GM21576 (cell line): ENCODE results near the gene WDR91.

Source experiments
- ATAC-seq: cut with Tn5 transposase; IDR thresholded peaks from one replicate; pipeline ENCODE4 v1.9.1; 2021; ENCODE audit warnings: mild to moderate bottlenecking, moderate library complexity; ENCODE audit not compliant: unreplicated experiment

WDR91 gene

DNA sequence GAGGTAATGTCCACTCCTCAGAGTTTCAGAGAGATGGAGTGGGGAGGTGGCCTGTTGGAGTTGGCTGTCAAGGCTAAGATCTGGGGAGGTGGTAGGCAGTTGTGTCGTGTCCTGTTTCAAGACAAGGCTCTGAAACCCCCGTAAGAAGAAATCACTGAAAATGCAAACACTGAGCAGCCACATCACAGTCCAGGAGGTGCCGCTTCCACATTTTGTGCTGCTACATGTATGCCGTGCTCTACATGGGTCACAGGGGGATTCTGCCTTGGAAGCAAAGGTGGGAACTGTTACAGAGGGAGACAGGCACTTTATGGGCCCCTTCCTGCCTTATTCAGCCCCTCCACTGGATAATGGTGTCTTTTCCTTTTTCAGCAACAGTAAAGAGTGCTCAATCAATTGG, 11.9 kb downstream of the WDR91 start:
- ATAC-seq: no peak

- ATAC-seq: no peak
Observed at GRCh38 chr7:135197906-135198655, 13.2 kb downstream of the WDR91 start.

DNA sequence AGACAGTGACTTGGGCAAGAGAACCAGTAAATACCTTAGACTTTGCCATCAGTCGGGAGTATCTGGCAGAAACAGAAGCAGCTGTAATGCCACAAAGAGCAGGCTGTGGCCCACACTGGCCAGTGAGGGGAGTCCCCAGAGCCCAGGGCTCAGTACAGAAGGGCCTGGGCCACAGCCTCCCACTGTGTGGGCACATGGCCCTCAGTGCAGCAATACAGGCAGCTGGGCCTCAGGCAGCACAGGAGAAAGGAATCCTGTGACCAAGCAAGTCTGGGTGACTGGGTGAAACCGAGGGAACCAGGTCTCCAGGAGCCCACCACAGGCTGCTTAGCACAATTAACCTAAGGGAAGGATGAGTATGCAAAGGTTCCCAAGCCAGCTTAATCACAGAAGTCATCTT, 14.0 kb downstream of the WDR91 start:
- no peak for ATAC-seq

DNA sequence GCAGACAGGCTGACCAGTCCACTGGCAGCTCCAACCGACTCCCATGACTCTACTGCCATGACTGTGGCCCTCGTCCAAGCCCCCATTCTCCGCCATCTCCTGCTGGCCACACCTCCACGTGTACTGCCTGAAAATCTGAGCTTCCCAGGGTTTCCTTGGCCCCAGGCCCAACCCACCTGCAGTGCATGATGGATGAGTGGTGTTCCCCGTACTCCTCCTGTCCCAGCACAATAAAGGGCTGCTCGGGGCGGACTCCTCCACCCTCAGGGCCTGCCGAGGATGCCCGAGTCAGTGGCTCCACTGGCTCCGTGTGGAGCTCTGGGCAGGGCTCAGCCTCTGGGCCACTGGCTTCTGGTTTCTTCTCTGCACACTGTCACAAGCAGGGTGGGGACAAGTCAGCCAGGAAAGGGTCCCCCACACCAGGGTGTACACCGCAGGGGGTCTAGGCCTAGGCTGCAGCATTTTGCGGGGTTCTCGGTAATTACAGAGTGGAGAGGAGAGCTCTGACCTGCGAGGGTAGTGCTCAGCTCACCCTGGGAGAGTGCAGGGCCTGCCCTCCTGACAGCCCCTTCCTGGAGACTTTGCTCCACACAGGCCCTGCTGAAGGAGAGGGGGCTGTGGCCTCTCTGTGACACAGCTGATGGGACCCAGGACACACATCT, 15.2 kb downstream of the WDR91 start:
- ATAC-seq: no peak

DNA sequence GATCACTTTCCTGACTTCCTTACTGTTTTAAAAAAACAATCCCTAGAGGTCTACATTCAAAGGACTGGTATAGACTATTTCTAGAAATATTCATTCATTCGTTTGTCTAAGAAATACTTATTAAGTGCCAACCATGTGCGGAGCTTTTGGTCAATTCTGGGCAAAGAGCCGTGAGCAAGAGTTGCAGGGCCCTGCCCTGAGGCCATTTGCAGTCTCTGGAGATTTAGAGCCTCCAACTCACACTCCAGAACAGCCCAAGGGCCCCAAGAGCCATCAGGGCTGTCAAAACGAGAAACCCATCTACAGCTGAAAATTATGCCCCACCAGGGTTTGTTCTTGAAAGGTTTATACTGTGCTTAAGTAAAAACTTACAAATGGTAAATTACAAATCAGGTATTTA, 16.2 kb downstream of the WDR91 start:
- no peak for ATAC-seq

DNA sequence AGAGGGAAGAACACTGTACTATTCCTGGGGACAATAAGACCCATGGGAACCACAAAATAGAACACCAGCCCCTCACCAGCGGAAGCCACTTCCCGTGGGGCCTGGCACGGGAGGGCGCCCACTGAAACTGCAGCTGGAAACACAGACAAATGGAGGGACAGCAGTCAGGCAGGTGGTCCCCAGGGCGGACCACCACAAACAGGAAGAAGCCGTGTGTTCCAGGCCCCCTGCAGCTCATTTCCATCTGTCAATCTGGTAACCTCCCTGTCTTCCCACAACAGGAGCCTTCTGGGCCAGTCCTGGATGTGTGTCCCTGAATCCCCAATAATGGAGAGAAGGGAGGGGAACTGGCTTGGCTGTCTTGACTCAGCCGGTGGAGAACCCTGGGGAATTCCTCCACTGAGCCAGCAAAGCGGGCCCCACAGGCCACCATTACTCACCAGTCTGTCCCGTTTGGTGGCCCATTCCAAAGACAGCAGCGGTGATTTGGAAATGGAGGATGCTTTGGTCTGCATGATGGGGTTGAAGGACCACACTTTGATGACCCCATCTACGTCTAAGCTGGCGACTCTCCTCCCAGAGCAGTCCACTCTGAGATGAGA, 16.7 kb downstream of the WDR91 start:
- no peak for ATAC-seq

- no peak for ATAC-seq
Observed at GRCh38 chr7:135193615-135194081, 17.7 kb downstream of the WDR91 start.

DNA sequence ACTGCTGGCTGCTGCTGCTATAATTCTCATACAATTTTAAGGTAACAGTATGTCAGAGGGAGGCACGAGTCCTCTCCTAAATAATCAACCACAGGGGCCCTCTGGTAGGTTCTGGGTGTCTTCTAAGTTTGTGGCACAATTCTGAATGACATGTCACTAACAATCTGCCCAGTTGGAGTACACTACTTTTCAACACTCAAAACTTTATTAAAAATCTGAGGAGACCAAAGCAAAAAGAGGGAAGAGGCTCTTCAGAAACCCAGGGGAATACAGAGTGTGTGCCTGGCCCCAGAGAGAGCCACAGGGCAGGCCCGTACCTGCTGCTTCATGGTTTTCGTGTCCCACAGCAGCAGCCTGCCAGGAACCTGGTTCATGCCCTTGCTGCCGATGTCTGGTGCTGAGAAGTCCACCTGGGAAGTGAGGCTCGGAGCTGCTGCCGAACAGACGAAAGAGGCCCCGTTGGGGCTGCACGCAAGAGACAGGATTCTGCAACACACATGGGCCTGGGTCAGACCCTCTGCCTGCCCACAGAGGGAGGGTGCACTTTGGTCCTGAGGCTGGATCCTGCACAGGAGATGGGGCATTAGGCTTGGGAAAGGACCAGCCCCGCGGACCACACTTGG, 18.3 kb downstream of the WDR91 start:
- ATAC-seq: no peak

DNA sequence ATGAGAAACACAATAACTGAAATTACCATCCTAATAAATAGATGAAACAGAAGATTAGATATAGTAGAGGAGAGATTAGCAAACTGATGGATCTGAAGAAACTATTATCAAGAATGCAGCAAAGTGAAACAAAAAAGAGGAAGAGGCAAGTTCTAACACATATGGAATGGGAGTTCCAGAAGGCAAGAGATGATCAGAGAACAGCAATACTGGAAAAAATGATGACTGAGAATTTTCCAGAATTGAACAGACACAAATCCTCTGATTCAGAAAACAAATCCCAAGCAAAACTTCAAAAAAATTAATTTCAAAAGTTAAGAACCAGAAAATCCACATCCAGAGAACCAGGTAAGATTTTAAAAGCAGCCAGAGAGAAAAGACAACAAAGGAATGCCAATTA, 20.6 kb downstream of the WDR91 start:
- no peak for ATAC-seq

GRCh38 chr7:135189961-135190360, 21.4 kb downstream of the WDR91 start:
- ATAC-seq: no peak

DNA sequence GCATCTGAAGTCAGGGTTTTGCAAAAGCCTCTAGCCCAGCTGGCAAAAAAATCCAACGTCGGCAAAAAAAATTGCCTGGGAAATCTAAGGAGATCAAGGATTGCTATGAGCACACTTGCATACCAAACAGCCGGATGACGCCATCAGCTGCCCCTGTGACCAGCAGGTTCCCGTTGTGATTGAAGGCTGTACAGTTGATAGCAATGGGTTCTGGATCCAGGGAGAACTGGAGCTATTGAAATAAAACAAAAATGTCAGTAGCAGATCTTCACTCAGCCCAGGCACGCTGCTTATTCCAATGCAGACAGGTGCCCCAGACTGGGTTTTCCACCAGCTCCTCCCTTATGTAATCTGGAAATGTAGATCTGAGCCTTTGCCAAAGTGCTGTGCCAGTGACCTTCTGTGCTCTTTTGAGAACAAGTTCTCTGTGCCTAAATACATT, 22.1 kb downstream of the WDR91 start:
- ATAC-seq: no peak

DNA sequence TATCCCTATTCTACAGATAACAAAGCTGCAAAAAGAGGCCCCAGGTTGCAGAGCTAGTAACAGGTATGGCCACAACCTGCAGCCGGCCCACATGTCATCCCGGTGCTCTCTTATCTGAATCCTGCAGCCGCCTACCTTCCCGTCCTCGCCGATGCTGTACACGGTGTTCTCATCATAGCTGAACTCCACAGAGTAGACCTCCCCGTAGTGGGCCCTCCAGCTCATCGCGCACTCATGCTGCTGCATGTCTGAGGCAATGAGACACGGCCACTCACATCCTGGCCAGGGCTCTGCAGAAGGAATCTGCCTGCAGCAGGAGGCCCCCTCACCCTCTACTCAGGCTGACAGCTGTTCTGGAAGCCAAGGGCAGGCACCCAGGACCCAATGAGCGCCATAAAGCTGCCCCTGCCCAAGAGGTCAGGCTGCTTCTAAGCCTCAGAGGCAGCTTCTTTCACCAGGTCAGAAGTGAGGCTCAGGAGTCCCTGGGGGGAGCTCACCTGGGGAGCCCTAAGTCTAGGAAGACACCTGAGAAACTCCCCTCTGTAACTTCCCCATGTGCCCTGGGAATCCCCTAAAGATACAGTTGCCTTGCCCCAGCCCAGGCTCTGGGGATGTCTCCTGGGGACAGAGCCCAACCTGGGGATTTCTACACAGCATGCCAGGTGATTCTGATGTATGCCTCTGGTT, 22.9 kb downstream of the WDR91 start:
- peak; percentile 38 for ATAC-seq

DNA sequence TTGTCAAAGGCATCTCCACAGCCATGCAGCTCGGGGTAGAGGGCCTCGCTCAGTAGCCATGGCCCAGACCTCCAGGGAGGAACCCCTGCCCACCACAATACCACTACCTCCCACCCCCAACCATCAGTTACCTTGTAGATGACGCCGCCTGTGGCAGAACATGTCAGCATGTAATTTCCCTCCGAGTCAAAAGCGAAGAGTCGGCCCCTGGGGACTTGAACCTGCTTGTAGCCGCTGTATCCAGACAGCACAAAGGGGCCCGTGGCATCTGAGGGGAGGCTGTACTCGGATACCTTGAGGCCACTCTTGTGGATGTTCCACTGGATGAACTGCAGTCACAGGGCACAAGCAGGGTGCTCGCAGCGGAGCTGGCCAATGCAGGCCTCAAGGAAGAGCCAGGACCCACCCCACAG, 24.5 kb downstream of the WDR91 start:
- peak; percentile 69 for ATAC-seq

- no peak for ATAC-seq
Observed at GRCh38 chr7:135186261-135186540, 25.1 kb downstream of the WDR91 start.

DNA sequence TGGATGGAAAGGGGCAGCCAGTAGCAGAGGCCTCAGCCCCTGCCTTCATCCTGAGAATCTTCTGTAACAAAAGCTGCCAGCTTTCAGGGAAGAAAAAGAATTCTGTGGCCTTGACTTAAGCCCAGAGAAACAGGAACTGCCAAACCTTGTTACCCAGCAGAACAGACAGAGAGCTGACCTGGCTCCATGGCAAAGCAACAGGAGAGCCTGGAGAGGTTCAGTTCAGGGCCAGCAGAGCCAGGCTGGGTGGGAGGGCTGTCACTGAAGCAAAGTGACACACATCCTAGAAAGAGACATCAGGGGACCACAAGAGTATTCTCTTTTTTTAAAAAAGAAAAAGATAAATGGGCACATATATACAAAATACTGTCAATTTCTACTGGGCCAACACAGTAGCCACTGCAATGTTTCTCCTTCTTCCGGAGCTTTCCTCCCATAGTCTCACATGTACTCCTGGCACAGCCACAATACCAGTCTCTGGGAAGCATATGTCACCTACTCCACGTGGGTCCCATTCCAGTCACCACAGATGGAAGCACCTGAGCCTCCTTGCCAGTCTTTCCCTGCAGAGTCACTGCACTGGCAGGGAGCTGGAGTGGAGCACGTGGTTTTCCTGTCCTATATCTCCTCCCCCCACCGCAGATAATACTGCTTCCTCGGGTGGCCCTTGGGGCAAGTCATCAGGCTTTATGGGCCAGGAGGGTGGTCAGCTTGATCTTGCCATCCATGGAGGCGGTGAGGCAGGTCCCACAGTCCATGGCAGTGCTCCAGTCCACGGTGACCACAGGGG, 25.7 kb downstream of the WDR91 start:
- ATAC-seq: no peak

DNA sequence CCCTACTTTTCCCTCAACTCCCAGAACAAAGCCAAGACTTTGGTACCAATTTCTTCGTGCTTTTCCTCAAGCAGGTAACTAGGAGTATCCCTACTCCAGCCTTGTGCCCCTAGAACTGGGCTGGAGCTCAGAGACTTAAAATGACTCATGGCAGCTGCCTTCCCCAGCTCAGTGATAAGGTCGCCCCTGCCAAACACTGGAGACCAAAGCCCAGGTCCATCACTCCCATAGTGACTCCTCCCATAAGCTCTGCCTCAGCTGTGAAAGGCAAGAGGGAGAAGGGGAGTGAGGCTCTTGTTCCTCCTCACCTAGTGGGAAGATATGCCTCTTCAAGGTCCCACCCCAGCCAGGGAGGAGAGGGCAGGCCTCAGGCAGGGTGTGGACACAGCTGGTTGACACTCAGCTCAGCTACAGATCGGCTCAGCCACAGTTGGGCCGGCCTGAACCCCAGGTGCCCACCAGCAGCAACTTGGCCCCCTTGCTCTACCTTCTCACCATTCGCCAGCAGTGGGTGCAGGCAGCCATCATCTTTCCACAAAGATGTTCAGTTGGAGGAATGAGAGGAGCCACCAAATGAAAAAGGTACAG, 27.0 kb downstream of the WDR91 start:
- ATAC-seq: no peak

DNA sequence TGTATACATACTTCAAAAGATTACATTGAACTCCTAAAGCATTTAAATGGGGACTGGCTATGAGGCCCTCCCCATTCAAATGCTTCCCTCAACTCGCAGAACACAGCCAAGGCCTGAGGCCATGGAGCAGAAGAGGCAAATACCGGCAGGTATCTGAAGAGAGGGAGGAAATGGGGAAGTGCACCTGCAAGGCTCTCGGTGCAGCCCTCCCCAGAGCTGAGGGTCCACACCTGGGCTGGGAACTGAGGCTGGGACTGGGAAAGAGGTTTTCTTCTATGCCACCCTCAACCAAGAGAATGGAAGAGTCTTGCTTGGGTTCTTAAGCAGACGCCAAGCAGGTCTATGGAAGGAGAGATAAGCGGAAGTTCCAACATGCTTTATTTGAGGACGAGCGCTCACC, 27.8 kb downstream of the WDR91 start:
- ATAC-seq: no peak

DNA sequence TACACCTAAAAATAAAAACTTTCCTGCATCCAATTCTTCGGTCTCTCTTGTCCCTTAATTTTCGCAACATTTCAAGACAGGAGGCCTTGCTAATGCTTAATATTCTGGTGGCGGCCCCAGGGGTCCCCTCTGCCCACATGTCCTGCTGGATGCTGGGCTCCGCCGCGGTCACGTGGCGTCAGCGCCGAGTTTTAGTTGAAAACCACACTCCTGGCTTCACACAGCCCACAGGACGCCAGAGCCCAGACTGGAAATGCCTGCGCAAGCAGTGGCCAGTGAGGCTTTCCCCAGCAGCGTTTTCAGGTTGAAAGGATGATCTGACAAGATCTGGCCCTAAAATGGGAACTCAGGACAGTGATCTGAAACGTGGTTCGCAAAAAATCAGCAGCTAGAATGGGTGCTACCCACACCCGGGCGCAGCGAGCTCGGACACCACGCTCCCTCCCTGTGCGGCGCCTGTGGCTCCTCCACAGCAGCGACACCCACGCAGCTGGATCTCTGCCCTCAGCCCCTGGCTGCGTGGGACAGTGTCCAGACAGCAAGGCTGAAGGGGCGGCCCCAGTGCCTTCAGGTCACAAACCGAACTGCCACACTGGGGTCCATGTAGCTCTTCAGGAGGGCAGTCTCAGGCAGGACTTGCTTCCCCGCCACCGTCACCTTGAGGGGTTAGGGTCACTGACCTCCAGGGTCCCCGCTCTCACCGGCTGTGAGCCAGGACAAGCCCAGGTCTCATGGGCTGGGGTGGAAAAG, 29.2 kb downstream of the WDR91 start:
- no peak for ATAC-seq

DNA sequence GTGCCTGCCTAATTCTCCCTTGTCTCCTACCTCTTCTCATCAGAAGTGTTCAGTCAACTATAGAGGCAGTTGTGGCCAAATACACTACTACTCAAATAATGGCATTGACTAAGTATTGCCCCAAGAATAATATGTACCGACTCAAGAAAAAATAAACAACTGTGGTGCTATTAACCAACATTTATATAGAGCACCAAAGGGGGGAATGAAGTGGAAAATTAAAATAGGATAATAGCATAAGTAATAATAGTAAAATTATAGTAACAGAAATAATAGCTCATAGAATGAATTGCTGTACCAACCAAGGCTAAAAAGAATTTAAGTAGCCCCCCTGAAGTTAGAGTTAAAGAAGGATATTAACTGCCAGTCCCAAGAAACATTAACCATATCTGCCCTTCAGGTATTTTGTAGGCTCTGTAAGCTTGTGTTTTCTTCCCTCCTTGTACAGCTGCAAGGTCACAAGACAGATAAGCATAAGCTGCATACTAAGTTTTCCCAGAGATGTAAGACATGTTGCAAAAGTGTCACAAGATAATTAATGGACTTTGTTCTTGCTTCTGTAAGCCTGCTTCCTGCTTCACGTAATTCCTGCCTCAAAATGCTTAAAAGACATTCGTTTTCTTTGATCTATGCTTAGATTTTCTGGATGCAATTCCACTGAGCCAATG, 29.9 kb downstream of the WDR91 start:
- ATAC-seq: no peak
